Fibroblast of the aortic adventitia (primary cell): ENCODE measurements around the gene FHOD1. TPM values are rescaled to one million over a fixed set of nuclear protein-coding genes. Genes with fewer than 3 reads are reported as not detected.
A peak's percentile ranks its signal among the peaks of the same experiment; 100 is the strongest.

Experiments used
- DNase-seq: peaks from one replicate; pipeline ENCODE4 v3.0.0-alpha.2; 2010; ENCODE audit warnings: low read depth
- H3K4me3 ChIP-seq: 2 replicates; pipeline ENCODE4 v1.5.1; 2011; ENCODE audit warnings: low read depth, mild to moderate bottlenecking, control low read depth, low read length, moderate library complexity
- CTCF ChIP-seq: IDR thresholded peaks from 2 replicates; pipeline ENCODE4 v1.5.1; 2011; ENCODE audit warnings: mild to moderate bottlenecking, low read length, control low read depth, inconsistent platforms; ENCODE audit not compliant: insufficient read depth
- total RNA-seq: library from RNA; depleted of rRNA; stranded (reverse); fragments of >200 nt; gene quantifications from 2 replicates; pipeline ENCODE4 v1.2.3, GENCODE V29; 2012; ENCODE audit warnings: low replicate concordance

FHOD1 gene
- 14.1 and 19.7 TPM in 2 replicates for total RNA-seq

- DNase-seq = peak; percentile 92
- no peak for TF ChIP-seq CTCF
- peak within 1 kb of the TSS; percentile 83 for H3K4me3 ChIP-seq
Measured at GRCh38 chr16:67247192-67248072, at the start of gene FHOD1. FHOD1 (minus strand) TSS chr16:67247481; CDS start chr16:67247410, 71 bp downstream.

- no peak for TF ChIP-seq CTCF
- H3K4me3 ChIP-seq = no peak overlapping the region
- DNase-seq = peak; percentile 90
Measured at GRCh38 chr16:67296420-67296819, 49.1 kb upstream of the FHOD1 start.

GRCh38 chr16:67294938-67295361 lies 47.7 kb upstream of the FHOD1 start:
- no peak overlapping the region for H3K4me3 ChIP-seq
- TF ChIP-seq CTCF = peak; percentile 47
- DNase-seq = peak; percentile 86

DNA sequence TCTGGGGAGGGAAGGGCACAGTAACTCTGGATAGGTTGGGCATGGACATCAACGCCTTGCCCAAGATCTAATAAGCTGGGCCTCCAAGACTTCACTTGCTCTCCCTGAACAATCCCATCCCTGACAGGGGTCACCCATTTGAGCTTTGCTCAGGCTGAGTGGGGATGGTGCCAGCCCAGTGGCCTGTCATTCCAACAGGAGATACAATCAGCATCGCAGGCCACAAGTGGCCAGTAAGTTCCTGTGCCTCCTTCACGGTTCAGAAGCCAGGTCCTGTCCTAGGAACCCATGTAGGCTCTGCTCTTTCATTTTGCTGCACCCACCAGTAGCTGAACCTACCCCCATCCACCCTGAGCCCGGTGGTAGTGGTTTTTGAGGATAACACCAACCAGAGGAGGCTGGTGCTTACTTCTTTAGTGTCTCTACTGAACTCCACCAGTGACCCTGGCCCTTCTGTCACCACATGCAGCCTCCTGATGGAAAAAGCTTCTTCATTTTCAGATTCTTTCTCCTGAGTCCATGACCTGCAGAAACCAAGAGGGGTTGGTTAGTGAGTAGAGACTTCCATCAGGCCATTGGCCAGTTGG lies 47.0 kb upstream of the FHOD1 start:
- no peak overlapping the region for H3K4me3 ChIP-seq
- TF ChIP-seq CTCF = no peak
- no peak for DNase-seq

DNA sequence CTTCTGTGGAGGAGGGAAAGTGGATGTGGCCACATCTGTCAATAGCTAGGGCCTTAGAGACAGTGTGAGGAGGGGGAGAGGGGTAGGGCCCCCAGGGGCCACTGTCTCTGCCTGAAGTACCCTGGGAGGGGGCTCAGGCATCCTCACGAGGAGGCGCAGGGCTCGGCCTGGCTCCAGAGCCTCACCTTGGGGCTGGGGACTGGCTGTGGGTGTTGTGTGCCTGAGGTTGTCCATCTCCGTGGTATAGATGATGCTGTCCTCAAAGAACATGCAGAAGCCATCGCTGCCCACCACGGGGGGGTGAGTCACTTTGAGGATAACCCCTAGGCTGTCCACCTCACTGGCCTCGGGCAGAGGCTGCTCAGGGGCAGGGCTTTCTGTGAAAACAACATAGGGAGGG lies 44.2 kb upstream of the FHOD1 start:
- H3K4me3 ChIP-seq = no peak overlapping the region
- no peak for TF ChIP-seq CTCF
- DNase-seq = no peak

GRCh38 chr16:67287960-67288359 lies 40.7 kb upstream of the FHOD1 start:
- no peak for TF ChIP-seq CTCF
- DNase-seq = no peak
- no peak overlapping the region for H3K4me3 ChIP-seq
